Parathyroid adenoma (tissue), 2 donors: ENCODE measurements around the gene RESF1.
"Not testable (repeated sequence)": the region's sequence is repeated elsewhere in the genome, so short reads cannot be mapped to it uniquely, and the experiment has no call there.

Experiments used
- H2AFZ ChIP-seq: fragments of 300-600 bp; sonication (generic); one replicate; pipeline ENCODE4 v1.7.0; 2017; ENCODE audit warnings: antibody characterized with exemption, mild to moderate bottlenecking
- H3K27ac ChIP-seq: fragments of 300-600 bp; sonication (generic); one replicate; pipeline ENCODE4 v1.7.0; 2017
- H3K27me3 ChIP-seq: fragments of 300-600 bp; sonication (generic); one replicate; pipeline ENCODE4 v1.7.0; 2017; ENCODE audit warnings: low read length; ENCODE audit not compliant: control insufficient read depth, insufficient read depth
- H3K36me3 ChIP-seq: fragments of 300-600 bp; sonication (generic); one replicate; pipeline ENCODE4 v1.7.0; 2017; ENCODE audit warnings: low read length; ENCODE audit not compliant: control insufficient read depth, insufficient read depth
- H3K4me1 ChIP-seq: fragments of 300-600 bp; sonication (generic); one replicate; pipeline ENCODE4 v1.7.0; 2017; ENCODE audit warnings: control low read depth
- H3K4me2 ChIP-seq: fragments of 300-600 bp; sonication (generic); one replicate; pipeline ENCODE4 v1.7.0; 2017; ENCODE audit warnings: low read length
- H3K4me3 ChIP-seq: fragments of 300-600 bp; sonication (generic); one replicate; pipeline ENCODE4 v1.7.0; 2017; ENCODE audit warnings: low read depth, low read length
- H3K79me2 ChIP-seq: fragments of 300-600 bp; sonication (generic); one replicate; pipeline ENCODE4 v1.7.0; 2017; ENCODE audit warnings: control low read depth
- H3K9ac ChIP-seq: fragments of 300-600 bp; sonication (generic); one replicate; pipeline ENCODE4 v1.7.0; 2017; ENCODE audit warnings: mild to moderate bottlenecking
- H3K9me3 ChIP-seq: fragments of 300-600 bp; sonication (generic); one replicate; pipeline ENCODE4 v1.7.0; 2017; ENCODE audit warnings: low read length; ENCODE audit not compliant: control insufficient read depth
- TF ChIP-seq, protein P1 (sequence below): fragments of 300-600 bp; sonication (generic); IDR thresholded peaks from one replicate; pipeline ENCODE4 v1.7.0; 2017; ENCODE audit warnings: antibody characterized with exemption, mild to moderate bottlenecking
- donor health status: primary hyperparathyroidism.

RESF1 gene

DNA sequence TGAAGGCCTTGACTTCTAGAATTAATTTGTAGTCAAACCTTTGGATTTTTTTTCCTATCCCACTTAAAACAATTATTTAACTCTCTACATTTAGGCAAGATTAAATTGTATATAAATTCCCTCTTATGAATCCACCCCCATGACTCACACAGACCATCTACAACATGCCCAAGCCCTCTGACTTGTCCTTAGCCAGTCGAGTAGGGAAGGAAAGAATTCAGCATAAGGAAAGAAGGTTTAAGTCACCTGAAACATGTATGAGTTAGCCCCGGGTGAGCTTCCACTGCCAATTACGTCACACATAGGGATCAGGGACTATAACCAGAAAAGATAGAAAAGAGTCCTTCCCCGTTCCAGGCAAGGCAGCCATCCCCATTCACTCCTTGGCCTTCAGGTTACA, 14.9 kb upstream of the RESF1 start:
- H3K27me3 ChIP-seq, result no peaks in the 10 kb centered on the region
- H3K4me2 ChIP-seq, result no peak overlapping the region
- no peak overlapping the region for H2AFZ ChIP-seq
- no peaks in the 10 kb centered on the region for H3K79me2 ChIP-seq
- no peak overlapping the region for H3K27ac ChIP-seq
- H3K4me1 ChIP-seq, result no peaks in the 10 kb centered on the region
- TF ChIP-seq, protein P1, sequence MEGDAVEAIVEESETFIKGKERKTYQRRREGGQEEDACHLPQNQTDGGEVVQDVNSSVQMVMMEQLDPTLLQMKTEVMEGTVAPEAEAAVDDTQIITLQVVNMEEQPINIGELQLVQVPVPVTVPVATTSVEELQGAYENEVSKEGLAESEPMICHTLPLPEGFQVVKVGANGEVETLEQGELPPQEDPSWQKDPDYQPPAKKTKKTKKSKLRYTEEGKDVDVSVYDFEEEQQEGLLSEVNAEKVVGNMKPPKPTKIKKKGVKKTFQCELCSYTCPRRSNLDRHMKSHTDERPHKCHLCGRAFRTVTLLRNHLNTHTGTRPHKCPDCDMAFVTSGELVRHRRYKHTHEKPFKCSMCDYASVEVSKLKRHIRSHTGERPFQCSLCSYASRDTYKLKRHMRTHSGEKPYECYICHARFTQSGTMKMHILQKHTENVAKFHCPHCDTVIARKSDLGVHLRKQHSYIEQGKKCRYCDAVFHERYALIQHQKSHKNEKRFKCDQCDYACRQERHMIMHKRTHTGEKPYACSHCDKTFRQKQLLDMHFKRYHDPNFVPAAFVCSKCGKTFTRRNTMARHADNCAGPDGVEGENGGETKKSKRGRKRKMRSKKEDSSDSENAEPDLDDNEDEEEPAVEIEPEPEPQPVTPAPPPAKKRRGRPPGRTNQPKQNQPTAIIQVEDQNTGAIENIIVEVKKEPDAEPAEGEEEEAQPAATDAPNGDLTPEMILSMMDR, result no peak
- no peak overlapping the region for H3K9ac ChIP-seq
- no peaks in the 10 kb centered on the region for H3K9me3 ChIP-seq
- H3K4me3 ChIP-seq, result no peak overlapping the region
- no peaks in the 10 kb centered on the region for H3K36me3 ChIP-seq

DNA sequence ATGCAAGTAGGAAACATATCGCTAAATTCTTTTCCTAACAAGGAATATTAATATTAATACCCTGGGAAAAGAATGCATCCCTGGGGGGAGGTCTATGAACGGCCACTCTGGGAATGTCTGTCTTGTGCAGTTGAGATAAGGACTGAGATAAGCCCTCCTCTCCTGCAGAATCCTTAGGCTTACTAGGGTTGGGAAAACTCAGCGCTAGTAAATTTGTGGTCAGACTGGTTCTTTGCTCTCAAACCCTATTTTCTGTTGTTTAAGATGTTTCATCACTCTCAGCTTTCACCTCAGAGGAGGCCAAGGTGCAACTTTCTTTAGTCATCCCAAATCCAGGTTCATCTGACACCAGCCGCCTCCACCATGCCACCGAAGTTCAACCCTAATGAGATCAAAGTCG, 11.2 kb upstream of the RESF1 start:
- no peak overlapping the region for H3K27ac ChIP-seq
- TF ChIP-seq, protein P1, result no peak
- H3K27me3 ChIP-seq, result no peaks in the 10 kb centered on the region

DNA sequence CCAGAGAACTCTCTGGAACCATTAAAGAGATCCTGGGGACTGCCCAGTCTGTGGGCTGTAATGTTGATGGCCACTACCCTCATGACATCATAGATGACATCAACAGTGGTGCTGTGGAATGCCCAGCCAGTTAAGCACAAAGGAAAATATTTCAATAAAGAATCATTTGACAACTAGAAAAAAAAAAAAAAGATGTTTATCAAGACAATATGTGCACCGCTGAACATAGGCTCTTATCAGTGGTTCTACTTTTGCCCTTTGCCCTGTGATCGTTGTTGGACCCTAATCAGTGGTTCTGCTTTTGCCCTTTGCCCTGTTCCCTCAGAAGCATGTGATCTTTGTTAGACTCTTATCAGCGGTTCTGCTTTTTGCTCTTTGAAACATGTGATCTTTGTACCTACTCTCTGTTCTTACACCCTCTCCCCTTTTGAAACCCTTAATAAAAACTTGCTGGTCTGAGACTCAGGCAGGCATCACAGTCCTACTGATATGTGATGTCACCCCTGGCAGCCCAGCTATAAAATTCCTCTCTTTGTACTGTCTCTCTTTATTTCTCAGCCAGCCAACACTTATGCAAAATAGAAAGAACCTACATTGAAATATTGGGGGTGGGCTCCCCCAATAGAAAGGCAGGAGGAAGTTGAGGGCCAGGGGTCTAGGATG, 10.4 kb upstream of the RESF1 start:
- H3K36me3 ChIP-seq, H3K4me2 ChIP-seq, H3K9me3 ChIP-seq, H3K27ac ChIP-seq, H3K9ac ChIP-seq, H3K79me2 ChIP-seq, H3K27me3 ChIP-seq, H3K4me3 ChIP-seq, H3K4me1 ChIP-seq, H2AFZ ChIP-seq: not testable (repeated sequence)

More for the DNA sequence above, 11.2 kb upstream of the RESF1 start:
- Histone ChIP-seq H3K36me3 (no peaks in the 10 kb centered on the region), H3K9ac (no peak overlapping the region), H3K4me3 (no peak overlapping the region), H3K4me2 (no peak overlapping the region), H2AFZ (no peak overlapping the region), H3K79me2 (no peaks in the 10 kb centered on the region), H3K4me1 (no peaks in the 10 kb centered on the region), H3K9me3 (no peaks in the 10 kb centered on the region)

DNA sequence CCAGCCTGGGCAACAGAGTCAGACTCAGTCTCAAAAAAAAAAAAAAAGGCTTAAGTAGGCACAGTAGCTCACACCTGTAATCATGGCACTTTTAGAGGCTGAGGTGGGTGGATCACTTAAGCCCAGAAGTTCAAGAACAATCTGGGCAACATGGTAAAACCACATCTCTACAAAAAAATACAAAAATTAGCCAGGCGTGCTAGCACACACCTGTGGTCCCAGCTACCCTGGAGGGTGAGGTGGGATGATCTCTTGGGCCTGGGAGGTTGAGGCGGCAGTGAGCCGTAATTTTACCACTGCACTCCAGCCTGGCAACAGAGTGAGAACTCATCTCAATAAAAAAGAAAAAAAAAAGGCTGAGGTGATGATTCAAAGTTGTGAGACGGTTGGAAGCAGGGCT, 9.1 kb upstream of the RESF1 start:
- Histone ChIP-seq H3K27me3 (no peaks in the 10 kb centered on the region), H3K4me2 (no peak overlapping the region)
- TF ChIP-seq, protein P1, result no peak

DNA sequence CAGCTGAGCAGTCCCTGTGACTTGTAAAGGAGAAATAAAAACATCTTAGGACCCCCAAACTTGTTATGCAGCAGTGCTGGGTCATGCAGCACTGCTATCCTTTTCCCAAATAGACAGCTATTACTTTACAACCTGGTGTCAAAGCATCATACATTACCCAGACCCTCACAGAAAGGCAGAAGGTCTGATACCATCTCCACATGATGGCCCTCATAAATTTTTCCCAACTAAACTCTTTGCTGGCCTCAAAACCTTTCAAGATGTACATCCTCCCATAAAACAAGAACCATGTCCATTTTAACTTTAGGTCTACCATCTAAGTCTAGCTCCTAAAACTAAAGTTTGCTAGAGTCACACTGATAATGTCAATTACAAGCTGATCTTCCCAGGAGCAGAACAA, 8.7 kb upstream of the RESF1 start:
- no peaks in the 10 kb centered on the region for H3K4me1 ChIP-seq
- H3K27me3 ChIP-seq, result no peaks in the 10 kb centered on the region
- H2AFZ ChIP-seq, result no peak overlapping the region
- no peaks in the 10 kb centered on the region for H3K79me2 ChIP-seq
- no peaks in the 10 kb centered on the region for H3K36me3 ChIP-seq
- no peak overlapping the region for H3K4me3 ChIP-seq
- H3K4me2 ChIP-seq, result no peak overlapping the region
- H3K27ac ChIP-seq, result no peak overlapping the region
- H3K9ac ChIP-seq, result no peak overlapping the region
- H3K9me3 ChIP-seq, result no peaks in the 10 kb centered on the region
- TF ChIP-seq, protein P1, result no peak

More for the DNA sequence above, 9.1 kb upstream of the RESF1 start:
- Histone ChIP-seq H2AFZ (no peak overlapping the region), H3K27ac (no peak overlapping the region), H3K4me3 (no peak overlapping the region), H3K9me3 (no peaks in the 10 kb centered on the region), H3K79me2 (no peaks in the 10 kb centered on the region), H3K4me1 (no peaks in the 10 kb centered on the region), H3K9ac (no peak overlapping the region), H3K36me3 (no peaks in the 10 kb centered on the region)
